OCI-LY3 (cell line): ENCODE measurements around the gene LUZP1.

Experiments used
- H2AFZ ChIP-seq: fragments of 200-600, 300-600 bp; shearing (Covaris generic); 2 replicates; pipeline ENCODE4 v1.6.0; 2014; ENCODE audit warnings: antibody characterized with exemption, low read depth, low read length
- H3K27ac ChIP-seq: fragments of 200-600, 300-600 bp; sonication (generic); 2 replicates; pipeline ENCODE4 v1.5.1; 2014; ENCODE audit warnings: mild to moderate bottlenecking, low read length, moderate library complexity, mixed read lengths
- H3K27me3 ChIP-seq: fragments of 200-600, 300-600 bp; sonication (generic); 2 replicates; pipeline ENCODE4 v1.6.1; 2014; ENCODE audit warnings: low read depth, low read length, mixed read lengths
- H3K36me3 ChIP-seq: fragments of 200-600, 300-600 bp; sonication (generic); replicated peaks from 2 replicates; pipeline ENCODE3; 2014; ENCODE audit warnings: low read depth, low read length, mixed read lengths
- H3K4me1 ChIP-seq: fragments of 300-600, 200-600 bp; sonication (generic); 2 replicates; pipeline ENCODE4 v1.6.1; 2014; ENCODE audit warnings: low read length, mixed read lengths
- H3K4me2 ChIP-seq: fragments of 200-600, 300-600 bp; sonication (generic); 2 replicates; pipeline ENCODE4 v1.6.1; 2014; ENCODE audit warnings: low read length, mixed read lengths
- H3K4me3 ChIP-seq: fragments of 300-600, 200-600 bp; sonication (generic); 2 replicates; pipeline ENCODE4 v1.5.1; 2014; ENCODE audit warnings: antibody characterized with exemption, mild to moderate bottlenecking, low read length, moderate library complexity
- H3K79me2 ChIP-seq: fragments of 300-600, 200-600 bp; shearing (Covaris generic); 2 replicates; pipeline ENCODE4 v1.6.1; 2014; ENCODE audit warnings: mild to moderate bottlenecking, low read length, mixed read lengths
- H3K9ac ChIP-seq: fragments of 300-600, 200-600 bp; shearing (Covaris generic); 2 replicates; pipeline ENCODE4 v1.6.0; 2014; ENCODE audit warnings: mild to moderate bottlenecking, low read length, moderate library complexity
- H3K9me3 ChIP-seq: fragments of 200-600, 300-600 bp; shearing (Covaris generic); 2 replicates; pipeline ENCODE4 v1.6.1; 2014; ENCODE audit warnings: low read length, mixed read lengths; ENCODE audit not compliant: insufficient read depth
- H4K20me1 ChIP-seq: fragments of 200-600, 300-600 bp; sonication (generic); 2 replicates; pipeline ENCODE4 v1.6.1; 2016; ENCODE audit warnings: low read length, mixed read lengths; ENCODE audit not compliant: insufficient read depth
- EZH2phosphoT487 ChIP-seq: fragments of 200-600 bp; shearing (Covaris generic); IDR thresholded peaks from 2 replicates; pipeline ENCODE4 v1.6.1; 2018; ENCODE audit warnings: antibody characterized with exemption, mixed run types, low read depth
- TF ChIP-seq, protein P1 (sequence below): fragments of 200-600, 300-600 bp; sonication (generic); IDR thresholded peaks from 2 replicates; pipeline ENCODE4 v1.5.1; 2014; ENCODE audit warnings: antibody characterized with exemption, low read length, low read depth

LUZP1 gene

DNA sequence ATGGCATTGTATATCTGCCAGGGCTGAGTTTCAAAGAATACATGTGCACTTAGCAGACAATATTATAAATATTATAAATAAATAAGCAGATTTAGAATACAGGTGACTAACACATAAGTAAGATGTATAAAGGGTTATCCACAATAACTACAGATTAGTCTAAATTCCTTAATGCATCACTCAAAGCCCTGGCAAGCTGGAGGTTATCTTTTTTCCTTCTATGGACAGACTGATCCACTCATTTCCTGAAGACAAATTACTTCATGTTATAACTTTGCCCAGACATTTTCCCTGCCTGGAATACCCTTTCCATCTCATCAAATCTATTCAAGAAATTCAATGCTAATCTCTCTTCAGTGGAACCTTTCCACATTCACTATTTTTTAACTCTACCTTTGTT, 38.8 kb downstream of the LUZP1 start:
- no peaks in the 10 kb centered on the region for H3K79me2 ChIP-seq
- TF ChIP-seq, protein P1, sequence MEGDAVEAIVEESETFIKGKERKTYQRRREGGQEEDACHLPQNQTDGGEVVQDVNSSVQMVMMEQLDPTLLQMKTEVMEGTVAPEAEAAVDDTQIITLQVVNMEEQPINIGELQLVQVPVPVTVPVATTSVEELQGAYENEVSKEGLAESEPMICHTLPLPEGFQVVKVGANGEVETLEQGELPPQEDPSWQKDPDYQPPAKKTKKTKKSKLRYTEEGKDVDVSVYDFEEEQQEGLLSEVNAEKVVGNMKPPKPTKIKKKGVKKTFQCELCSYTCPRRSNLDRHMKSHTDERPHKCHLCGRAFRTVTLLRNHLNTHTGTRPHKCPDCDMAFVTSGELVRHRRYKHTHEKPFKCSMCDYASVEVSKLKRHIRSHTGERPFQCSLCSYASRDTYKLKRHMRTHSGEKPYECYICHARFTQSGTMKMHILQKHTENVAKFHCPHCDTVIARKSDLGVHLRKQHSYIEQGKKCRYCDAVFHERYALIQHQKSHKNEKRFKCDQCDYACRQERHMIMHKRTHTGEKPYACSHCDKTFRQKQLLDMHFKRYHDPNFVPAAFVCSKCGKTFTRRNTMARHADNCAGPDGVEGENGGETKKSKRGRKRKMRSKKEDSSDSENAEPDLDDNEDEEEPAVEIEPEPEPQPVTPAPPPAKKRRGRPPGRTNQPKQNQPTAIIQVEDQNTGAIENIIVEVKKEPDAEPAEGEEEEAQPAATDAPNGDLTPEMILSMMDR, result no peak
- TF ChIP-seq EZH2phosphoT487, result no peak
- H3K27ac ChIP-seq, result no peak overlapping the region
- no peaks in the 10 kb centered on the region for H3K36me3 ChIP-seq
- H3K27me3 ChIP-seq, result no peaks in the 10 kb centered on the region
- H3K4me2 ChIP-seq, result no peak overlapping the region
- no peak overlapping the region for H2AFZ ChIP-seq
- H3K4me1 ChIP-seq, result peaks cover 3% of the 10 kb centered on the region; the same call in 1 of the 2 replicates
- H4K20me1 ChIP-seq, result no peaks in the 10 kb centered on the region
- H3K4me3 ChIP-seq, result no peak overlapping the region
- H3K9ac ChIP-seq, result no peak overlapping the region
- no peaks in the 10 kb centered on the region for H3K9me3 ChIP-seq

DNA sequence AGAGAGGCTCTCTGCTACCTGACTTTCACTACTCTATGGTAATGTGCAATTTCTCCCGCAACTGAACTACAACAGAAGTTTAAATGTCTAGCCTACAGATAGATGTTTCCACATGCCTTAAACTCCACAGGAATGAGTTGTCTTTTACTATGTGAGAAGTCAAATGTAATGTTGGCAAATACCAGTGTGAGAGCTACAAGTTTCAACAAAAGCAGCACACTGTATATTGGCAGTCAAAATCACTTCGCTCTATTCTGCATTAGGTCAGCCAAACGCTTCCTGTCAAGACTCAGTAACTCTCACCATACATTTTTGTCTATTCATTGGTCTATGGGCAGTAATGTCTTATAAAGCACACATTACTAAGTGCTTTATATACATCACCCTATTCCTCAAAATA, 41.9 kb downstream of the LUZP1 start:
- Histone ChIP-seq H3K27me3 (no peaks in the 10 kb centered on the region), H3K27ac (no peak overlapping the region), H3K9me3 (no peaks in the 10 kb centered on the region), H2AFZ (no peak overlapping the region), H3K9ac (no peak overlapping the region), H3K79me2 (peaks cover 4% of the 10 kb centered on the region; the same call in 1 of the 2 replicates), H4K20me1 (no peaks in the 10 kb centered on the region), H3K36me3 (no peaks in the 10 kb centered on the region), H3K4me2 (no peak overlapping the region), H3K4me1 (peaks cover 9% of the 10 kb centered on the region; the same call in 1 of the 2 replicates), H3K4me3 (no peak overlapping the region)
- TF ChIP-seq, protein P1, result no peak
- TF ChIP-seq EZH2phosphoT487, result no peak

DNA sequence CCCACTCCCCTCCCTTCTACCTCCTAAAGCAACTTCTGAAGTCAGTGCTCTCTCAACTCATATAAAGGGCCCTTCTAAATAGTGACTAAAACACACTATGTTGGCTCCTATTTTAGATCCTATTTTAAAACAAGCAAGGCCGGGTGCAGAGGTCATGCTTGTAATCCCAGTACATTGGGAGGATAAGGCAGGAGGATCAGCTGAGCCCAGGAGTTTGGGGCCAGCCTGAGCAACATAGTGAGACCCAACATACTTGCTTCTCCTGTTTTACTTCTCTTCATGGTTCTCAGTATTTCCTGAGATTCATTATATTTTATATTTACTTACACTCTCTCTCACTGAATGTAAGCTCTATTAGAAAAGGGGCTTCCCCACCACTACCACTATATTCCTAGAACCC, 42.5 kb downstream of the LUZP1 start:
- peaks cover 9% of the 10 kb centered on the region; the same call in 1 of the 2 replicates for H3K4me1 ChIP-seq
- H3K27ac ChIP-seq, result no peak overlapping the region
- no peak overlapping the region for H3K4me2 ChIP-seq
- H3K79me2 ChIP-seq, result peaks cover 4% of the 10 kb centered on the region; the same call in 1 of the 2 replicates
- H3K4me3 ChIP-seq, result no peak overlapping the region
- H3K9me3 ChIP-seq, result no peaks in the 10 kb centered on the region
- no peaks in the 10 kb centered on the region for H4K20me1 ChIP-seq
- no peak for TF ChIP-seq EZH2phosphoT487
- TF ChIP-seq, protein P1, result no peak
- no peak overlapping the region for H3K9ac ChIP-seq
- H3K36me3 ChIP-seq, result no peaks in the 10 kb centered on the region
- H2AFZ ChIP-seq, result no peak overlapping the region
- no peaks in the 10 kb centered on the region for H3K27me3 ChIP-seq

DNA sequence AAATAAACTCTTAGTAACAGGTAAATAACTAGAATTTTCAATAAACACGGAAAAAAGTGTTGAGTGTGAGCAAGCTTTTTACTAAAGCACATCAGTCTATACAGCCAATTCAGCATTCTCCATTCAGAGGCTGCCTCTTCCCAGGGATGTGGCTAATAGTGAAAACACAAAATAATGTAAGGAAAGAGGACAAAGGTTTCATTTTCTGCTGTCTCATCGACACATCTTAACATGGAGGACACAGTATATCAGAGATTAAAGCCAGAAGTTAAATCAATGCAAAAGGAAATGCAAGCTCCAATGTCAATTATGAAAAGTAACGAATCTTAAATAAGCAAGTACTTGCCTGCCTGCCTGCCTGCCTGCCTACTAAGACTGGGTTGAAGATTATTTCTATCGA, 43.2 kb downstream of the LUZP1 start:
- Histone ChIP-seq H3K79me2 (peaks cover 4% of the 10 kb centered on the region; the same call in 1 of the 2 replicates), H3K27ac (no peak overlapping the region)

More for the DNA sequence above, 43.2 kb downstream of the LUZP1 start:
- H3K9me3 ChIP-seq, result no peaks in the 10 kb centered on the region
- TF ChIP-seq, protein P1, result no peak
- no peak for TF ChIP-seq EZH2phosphoT487
- no peaks in the 10 kb centered on the region for H3K27me3 ChIP-seq
- no peak overlapping the region for H3K4me3 ChIP-seq
- no peak overlapping the region for H3K4me2 ChIP-seq
- no peak overlapping the region for H3K9ac ChIP-seq
- H3K4me1 ChIP-seq, result peaks cover 9% of the 10 kb centered on the region; the same call in 1 of the 2 replicates
- no peaks in the 10 kb centered on the region for H4K20me1 ChIP-seq
- no peaks in the 10 kb centered on the region for H3K36me3 ChIP-seq
- H2AFZ ChIP-seq, result no peak overlapping the region
